Epithelial cell of proximal tubule (primary cell): ENCODE measurements around the gene VIPR1. TPM values are rescaled to one million over a fixed set of nuclear protein-coding genes. Genes with fewer than 3 reads are reported as not detected.

Experiments
- DNase-seq: peaks from one replicate; pipeline ENCODE4 v3.0.0-alpha.2; 2011; ENCODE audit warnings: low read depth
- H3K4me3 ChIP-seq: 2 replicates; pipeline ENCODE4 v1.5.1; 2011; ENCODE audit warnings: low read depth, mild to moderate bottlenecking, low read length
- CTCF ChIP-seq: conservative IDR thresholded peaks from 2 replicates; pipeline ENCODE4 v1.5.1; 2012; ENCODE audit warnings: low read depth, mild to moderate bottlenecking, low read length
- total RNA-seq: library from RNA; depleted of rRNA; stranded (reverse); fragments of >200 nt; gene quantifications from 2 replicates; pipeline ENCODE4 v1.2.3, GENCODE V29; 2015

VIPR1 gene
- total RNA-seq, 1 donor from 2014 or later, result not detected

DNA sequence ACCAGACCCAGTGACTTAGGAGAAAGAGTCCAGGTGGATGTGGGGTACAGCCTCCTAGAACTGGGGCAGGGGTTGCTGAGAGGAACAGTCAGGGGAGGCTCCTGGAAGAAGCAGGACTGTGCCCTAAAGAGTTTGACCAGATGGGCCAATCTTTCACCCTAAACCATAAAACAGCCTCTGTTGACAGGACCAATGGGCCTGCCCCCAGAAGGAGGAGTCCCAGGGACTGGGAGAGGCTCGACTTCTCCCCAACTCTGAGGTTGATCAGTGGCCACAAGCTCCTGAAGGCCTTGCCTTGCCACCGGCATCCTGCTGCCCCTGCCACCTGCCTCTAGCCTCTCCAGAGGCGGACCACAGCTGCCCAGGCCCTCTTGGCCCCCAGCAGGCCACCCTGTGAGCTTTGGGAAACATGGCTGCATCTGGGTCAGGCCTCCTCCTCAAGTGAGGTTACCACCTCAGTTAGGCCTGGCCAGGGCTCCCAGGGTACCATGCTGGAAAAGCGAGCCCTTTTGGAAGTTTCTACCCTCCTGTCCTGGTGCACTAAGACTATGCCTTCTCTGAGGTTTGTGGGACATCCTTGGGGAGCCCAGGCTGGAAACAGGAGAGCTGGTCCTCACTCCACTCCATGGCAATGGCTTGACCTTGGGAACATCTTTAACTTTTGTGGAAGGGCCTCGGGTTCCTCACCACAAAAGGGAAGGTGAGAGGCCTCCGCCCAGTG is 2.8 kb downstream of the VIPR1 start:
- DNase-seq, result no peak
- H3K4me3 ChIP-seq, result no peak overlapping the region
- no peak for TF ChIP-seq CTCF

DNA sequence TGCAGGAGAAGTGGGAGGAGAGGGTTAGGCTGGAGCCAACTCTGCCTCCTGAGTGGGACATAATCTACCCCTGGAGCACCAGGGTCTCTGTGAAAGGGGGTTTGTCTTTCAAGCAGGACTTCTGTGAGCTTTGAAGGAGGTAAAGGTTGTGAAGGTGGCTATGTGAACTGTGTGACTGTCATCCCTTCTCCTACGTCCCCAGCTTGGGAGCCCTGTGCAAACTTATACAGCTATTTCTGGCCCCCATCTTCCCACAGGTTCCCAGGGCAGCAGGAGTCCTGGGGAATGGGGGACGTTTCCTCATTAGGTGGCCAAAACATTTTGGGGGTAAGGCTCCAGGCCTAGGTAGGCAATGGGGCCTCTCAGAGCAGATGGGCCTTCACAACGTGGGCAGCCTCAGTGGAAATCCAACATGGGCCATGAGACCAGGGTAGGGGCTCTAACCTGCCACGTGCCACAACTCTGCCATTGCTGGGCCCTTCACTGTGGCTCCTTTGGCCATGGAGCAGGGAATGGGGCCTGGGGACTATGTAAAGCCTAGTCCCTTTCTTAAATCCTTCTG is 3.5 kb downstream of the VIPR1 start:
- no peak overlapping the region for H3K4me3 ChIP-seq
- DNase-seq, result no peak
- no peak for TF ChIP-seq CTCF

GRCh38 chr3:42507252-42507651 is 4.8 kb downstream of the VIPR1 start:
- DNase-seq, result no peak
- no peak overlapping the region for H3K4me3 ChIP-seq
- no peak for TF ChIP-seq CTCF

DNA sequence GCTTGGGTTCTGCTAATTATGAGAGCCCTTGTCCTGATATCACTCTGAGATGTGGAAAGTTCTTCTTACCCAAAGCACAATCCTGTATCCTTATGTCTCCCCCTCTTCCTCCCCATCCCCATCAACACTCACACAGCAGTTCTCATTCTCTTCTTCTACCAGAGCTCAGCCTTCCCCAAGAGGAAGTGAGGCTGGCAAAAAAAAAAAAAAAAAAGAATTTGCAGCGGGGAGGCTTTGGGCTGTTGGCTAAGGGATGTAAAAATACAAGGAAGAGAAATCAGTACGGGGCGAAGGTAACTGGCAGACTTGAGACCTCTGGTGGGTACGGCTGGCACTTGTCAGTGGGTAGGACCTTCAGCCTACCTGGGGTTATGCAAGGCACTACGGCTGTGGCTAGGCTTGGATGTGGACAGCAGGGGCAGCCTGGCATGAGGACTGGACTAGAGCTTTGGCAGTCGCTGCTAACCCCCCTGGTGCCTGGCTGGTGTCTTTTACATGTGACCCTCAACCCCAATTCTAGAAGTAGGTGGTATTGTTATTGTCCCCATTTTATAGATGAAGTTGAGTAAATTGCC is 5.4 kb downstream of the VIPR1 start:
- no peak for TF ChIP-seq CTCF
- no peak for DNase-seq
- H3K4me3 ChIP-seq, result no peak overlapping the region

DNA sequence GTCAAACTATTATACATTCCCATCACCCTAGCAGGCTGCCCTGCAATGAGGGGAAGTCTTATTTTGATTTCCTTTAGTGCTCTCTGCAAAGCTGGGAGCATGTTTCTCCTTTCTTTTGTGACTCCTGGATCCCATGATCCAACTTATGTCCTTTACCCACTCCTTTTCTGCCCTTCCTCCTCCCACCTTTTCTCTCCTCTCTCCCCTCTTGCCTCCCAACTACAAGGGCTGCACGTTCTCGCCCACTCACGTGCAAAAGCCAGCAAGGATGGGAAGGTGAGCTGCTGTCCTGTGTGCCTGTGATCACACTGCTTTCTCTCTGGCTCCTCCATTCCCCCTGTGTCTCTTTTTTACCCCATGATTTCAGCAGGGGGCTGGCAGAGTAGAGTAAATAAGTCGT is 6.1 kb downstream of the VIPR1 start:
- TF ChIP-seq CTCF, result no peak
- no peak overlapping the region for H3K4me3 ChIP-seq
- DNase-seq, result no peak

DNA sequence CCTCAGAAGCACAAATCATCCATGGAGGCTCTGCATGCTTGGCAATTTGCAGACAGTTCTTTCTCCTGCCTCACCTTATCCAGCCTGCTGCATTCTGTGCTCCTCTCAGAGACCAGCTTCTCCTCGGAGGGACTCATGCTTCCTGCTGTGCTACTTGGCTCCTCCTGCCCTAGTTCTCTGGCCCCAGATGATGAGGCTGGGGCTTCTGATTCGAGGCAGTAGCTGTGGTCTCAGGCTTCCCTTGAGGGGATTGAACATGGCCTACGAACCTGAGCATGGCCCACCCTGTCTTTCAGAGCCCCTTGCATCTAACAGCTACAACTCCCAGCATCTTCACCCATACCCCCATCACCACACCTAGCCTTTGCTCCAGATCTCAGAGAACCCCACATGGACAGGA is 6.7 kb downstream of the VIPR1 start:
- no peak for TF ChIP-seq CTCF
- DNase-seq, result no peak
- H3K4me3 ChIP-seq, result no peak overlapping the region
